ENCODE measurements around the gene RNF157.

Gene RNF157

DNA sequence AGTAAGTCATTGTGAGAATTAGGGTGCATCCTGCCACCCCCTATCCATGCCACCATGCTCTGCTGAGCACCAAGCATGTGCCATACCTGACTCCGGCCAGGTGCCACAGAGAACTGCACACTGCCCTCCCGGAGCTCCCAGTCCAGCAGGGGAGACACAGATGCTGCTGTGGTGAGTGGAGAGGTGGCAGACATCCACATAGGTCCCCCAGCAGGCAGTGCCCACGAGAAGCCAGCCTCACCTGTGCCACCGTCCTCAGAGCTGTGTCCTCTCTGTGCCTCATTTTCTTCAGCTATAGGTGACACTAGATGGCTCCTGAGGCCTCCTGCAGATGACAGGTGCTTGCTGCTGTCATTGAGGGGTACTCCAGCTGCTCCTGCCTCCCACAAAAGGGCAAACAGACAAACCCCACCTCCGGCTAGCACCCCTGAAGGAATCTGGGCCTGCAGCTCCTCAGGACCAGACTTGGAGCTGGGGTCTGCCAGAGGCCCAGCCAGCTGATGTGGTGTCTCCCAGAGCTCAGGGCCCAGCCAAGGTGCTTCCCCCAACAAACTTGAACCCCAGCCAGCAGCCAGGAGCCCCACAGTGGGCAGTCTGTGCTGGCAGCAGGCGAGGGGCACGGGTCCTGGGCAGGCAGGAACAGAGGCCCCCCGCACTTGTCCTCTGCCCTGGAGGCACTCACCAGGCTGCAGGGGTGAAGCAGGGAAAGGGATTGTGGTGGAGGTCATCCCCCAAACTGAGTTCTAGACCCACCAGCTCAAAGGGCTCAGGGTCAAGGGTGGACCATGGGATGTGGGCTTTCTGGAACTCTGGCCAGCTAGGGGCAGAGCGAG, 116.3 kb downstream of the RNF157 start:
- no peak for DNase-seq (ENCODE audit: low spot score)

DNA sequence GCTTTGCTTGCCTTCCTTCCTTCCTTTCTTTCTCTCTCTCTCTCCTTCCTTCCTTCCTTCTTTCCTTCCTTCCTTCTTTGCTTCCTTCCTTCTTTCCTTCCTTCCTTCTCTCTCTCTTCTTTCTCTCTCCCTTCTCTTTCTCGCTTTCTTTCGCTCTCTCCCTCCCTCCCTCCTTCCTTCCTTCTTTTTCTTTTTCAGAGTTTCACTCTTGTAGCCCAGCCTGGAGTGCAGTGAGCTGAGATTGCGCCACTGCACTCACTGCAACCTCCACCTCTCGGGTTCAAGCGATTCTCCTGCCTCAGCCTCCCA, 117.1 kb downstream of the RNF157 start:
- DNase-seq (ENCODE audit: low spot score) = no peak

DNA sequence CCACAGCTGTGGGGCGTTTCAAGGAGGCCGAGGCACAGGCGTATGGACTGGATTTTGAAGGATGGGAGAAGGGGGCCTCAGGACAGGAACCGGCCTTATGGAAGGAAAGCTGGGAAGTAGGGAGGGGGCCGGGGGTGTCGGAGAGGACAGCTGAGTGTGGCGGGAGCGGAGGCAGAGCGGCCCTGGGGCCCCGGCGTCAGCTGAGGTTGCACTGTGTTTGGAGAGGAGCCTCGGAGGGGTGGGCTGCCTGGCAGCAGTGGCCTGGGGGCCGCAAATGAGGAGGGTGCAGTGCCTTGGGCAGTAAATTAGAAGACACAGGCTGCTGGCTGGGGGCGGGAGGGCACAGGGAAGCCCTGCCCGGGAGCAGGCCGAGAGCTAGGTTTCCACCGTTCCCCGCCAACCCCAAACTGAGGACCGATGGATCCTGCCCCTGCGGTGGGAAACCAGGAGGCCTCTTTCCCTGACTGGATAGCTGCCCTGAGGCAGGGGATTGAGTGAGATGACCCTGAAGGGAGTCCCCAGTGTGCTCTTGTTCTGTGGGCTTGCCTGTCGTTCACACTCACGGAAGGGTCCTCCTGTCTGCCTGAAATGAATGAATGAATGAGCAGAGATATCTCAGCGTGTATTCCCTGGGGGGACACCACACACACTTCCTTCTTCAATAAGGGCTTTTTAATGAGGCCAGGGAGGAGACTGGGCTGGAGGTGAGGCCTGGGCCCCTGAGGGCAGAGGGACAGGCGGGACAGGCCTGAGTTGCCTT, 117.7 kb downstream of the RNF157 start:
- no peak for DNase-seq (ENCODE audit: low spot score)

DNA sequence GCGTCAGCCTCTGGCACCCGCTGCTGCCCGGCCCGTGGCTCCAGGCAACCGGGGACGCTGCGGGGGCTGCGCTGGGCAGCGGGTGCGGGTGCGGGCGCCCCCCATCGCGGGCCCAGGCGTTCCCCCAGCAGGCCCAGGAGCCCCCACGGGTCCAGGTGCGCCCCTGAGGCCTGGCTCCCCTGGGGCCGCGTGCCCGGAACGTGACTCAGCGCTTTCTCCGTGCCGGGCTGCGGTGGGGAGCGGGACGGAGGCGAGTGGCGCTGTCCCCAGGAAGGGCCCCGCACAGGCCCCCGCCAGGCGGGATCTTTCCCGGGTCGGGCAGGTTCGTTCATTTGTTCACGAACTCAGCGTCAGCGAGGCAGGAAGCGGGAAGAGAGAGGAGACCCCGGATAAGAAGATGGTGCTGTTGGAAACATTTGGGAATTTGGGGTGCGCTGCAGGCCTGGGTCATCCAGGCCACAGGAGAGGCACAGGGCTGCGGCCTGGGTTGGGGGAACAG, 118.3 kb downstream of the RNF157 start:
- peak; percentile 61 for DNase-seq (ENCODE audit: low spot score)

DNA sequence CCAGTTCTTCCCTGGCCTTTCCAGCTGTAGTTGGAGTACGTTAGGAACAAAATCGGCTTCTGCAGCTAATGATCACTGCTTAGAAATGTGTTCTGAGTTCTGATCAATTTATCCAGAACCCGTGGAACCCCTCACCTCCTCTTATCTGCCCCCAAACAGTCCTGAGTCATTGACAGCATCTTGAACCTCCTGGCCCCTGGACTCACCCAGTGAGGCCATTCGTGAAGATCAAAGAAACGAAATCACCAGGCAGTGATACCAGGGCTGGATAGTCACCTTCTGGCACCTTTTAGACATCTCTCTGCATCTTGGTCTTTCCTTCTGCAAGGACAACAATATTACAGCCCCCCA, 119.7 kb downstream of the RNF157 start:
- no peak for DNase-seq (ENCODE audit: low spot score)

DNA sequence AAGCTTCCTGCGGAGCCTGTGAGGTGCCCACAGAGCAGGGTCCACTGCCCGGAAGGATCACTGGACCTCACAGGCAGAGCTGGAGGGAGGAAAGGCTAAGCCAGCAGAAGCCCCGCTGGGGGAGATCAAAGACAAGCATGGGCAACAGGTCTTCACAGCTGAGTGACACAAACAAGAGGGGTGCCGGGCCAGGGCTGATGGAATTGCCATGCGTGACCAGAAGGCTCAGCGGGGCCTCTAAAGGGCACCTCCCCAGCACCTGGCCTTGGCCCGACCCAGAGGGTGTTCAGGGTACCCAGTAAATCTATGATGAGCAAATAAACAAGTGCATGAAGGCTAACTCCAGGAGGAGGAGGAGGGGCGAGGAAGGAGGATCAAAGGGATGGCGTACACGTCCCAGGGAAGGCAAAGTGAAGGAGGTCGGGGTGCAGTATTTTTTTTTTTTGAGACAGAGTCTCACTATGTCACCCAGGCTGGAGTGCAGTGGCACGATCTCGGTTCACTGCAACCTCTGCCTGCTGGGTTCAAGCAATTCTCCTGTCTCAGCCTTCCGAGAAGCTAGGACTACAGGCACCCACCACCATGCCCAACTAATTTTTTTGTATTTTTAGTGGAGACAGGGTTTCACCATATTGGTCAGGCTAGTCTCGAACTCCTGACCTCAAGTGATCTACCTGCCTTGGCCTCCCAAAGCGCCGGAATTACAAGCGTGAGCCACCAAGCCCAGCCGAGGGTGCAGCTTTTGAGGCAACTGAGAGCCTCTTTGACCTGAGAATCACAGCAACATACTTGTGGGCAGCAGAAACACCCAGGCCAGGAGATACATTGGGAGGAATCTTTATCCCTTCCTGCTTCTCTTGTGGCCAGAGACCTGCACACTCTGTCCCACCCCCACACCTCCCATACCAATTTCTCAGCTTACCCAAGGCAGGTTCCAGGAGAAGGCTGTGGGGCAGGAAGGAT, 120.6 kb downstream of the RNF157 start:
- no peak for DNase-seq (ENCODE audit: low spot score)

DNA sequence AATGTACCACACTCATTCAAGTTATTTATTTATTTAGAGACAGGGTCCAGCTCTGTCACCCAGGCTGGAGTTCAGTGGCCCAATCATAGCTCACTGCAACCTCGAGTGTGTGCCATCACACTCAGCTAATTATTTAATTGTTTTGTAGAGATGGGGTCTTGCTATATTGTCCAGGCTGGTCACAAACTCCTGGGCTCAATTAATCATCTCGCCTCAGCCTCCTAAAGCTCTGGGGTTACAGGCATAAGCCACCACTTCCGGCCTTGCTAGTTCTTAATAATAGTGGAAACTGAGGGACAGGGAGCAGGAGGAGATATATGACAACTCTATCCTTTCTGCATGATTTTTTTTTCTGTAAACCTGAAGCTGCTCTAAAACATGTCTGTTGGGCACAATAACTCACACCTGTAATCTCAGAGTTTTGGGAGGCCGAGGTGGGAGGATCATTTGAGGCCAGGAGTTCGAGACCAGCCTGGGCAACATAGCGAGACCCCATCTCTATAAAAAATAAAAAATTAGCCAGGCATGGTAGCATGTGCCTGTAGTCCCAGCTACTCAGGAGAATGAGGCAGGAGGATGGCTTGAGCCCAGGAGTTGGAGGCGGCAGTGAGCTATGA, 125.0 kb downstream of the RNF157 start:
- no peak for DNase-seq (ENCODE audit: low spot score)

DNA sequence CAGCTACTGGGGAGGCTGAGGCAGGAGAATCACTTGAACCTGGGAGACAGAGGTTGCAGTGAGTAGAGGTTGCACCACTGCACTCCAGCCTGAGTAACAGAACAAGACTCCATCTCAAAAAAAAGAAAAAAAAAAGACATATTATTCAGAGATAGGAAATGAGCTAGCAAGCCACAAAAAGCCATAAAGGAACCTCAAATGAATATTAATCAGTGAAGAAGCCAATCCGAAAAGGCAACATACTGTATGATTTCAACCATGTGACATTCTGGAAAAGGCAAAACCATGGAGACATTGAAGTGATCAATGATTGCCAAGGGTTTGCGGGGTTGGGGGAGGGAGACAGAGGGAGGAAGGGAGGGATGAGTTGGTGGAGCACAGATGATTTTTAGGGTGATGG, 128.3 kb downstream of the RNF157 start:
- no peak for DNase-seq (ENCODE audit: low spot score)

DNA sequence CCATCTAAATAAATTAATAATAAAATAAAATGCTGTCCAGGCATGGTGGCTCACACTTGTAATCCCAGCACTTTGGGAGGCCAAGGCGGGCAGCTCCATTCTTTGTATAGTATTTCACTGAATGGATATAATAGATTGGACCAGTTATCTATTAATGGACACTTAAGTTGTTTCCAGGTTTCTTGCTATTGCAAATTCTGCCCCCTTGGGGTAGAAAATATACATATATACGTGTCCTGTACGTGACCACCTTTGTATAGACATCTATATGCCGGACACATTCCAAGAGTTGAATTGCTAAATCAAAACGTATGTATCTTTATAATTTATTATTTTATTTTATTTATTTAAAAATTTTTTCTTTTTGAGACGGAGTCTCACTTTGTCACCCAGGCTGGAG, 132.8 kb downstream of the RNF157 start:
- DNase-seq (ENCODE audit: low spot score) = no peak

DNA sequence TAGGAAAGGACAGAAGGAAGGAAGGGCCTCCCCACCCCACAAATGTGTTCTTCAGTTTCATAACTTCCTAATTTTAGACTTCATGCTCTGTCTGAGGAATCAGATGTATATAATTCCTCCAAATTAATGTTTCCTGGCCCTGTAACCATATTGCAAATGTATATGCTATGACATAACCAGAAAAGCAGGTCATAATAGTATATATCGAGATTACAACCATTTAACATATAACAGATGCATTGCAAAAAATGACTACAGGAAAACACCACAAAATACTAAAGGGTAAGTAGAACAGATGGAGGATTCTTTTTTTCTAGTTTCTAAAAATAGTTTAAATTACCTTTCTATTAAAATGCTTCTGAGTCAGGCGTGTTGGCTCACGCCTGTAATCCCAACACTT, 133.6 kb downstream of the RNF157 start:
- DNase-seq (ENCODE audit: low spot score) = no peak

DNA sequence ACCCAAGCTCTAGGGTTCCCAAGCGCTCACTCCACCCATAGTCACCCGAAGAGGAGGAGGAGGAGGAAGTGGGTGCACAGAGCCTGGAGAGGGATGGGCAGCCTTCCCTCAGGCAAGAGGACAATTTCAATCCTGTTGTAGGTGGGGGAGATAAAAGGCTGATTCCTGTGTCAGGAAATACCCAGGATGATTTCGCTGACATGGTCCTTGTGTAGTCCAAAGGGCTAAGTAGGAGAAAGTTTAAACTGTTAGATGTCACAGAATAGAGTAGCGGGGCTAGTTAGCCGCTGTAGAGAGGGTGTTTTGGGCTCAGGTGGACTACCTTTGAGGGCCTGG, 135.4 kb downstream of the RNF157 start:
- DNase-seq (ENCODE audit: low spot score) = no peak

DNA sequence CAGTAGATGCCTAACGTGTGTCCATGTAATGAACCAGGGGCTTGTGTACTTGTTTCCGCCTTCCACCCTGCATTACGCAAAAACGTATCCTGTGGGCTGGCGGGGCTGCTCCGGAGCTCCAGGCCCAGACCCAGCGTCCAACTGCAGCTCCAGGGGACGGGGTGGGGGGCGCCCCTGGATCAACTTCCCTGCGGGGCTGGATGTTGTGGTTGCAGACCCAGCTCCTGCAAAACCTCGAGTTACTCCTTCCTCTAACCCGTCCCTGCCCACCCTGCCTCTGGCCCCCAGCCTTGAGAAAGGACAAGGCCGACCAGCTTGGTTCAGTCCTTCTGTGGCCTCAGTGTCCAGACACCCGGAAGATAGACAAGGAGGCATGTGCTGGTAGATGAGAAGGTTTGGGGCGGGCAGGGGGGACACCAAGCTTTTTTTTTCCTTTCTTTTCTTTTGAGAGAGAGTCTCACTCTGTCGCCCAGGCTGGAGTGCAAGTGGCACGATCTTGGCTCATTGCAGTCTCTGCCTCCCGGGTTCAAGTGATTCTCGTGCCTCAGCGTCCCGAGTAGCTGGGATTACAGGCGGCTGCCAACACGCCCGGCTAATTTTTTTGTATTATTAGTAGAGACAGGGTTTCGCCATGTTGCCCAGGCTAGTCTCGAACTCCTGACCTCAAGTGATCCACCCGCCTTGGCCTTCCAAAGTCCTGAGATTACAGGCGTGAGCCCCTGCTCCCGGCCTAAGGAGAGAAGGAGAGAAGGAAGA, 136.0 kb downstream of the RNF157 start:
- no peak for DNase-seq (ENCODE audit: low spot score)

DNA sequence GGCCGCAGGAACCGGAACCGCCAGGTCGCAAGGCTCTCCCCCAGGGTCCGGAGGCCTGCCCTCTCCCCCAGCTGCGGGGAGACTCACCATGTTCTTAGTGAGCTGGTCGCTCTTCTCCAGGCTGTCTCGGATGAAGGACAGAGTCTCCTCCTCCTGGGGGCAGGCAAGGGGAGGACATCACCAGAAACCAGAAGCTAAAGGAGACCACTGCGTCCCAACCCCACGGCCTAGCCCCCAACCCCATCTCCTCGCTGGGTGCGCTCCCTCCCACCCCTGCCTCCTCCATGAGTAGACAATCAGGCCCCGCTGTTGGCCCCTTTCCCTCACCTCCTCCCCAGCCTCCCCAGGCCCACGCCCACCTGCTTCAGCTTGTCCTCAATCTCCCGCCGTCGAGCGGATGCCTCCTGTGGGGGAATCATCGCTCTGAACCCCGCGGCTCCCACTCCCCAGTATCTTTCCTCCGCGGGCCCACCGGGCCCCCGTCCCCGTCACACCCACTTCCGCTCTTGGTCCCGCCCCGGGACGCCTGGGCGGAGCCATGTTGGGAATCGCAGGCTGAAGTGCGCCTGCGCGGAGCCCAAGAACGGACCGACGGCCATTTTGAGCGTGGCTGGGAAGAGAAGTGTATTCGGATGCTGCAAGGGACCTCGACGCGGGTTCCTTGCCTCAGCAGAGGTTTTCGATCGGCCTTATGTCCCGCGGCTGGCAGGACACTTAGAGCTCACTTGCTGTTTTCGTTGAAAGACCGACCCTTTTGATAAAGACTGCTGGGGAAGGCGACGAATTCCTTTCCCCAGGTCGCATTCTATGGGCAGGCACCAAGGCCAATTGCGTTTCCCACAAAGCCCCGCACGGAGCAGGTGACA, 136.8 kb downstream of the RNF157 start, which contains the start of gene EXOC7:
Gene EXOC7, minus strand, starts transcription at position 514 of the 866 bp plus-strand sequence. Its CDS starts 95 bp downstream, at position 419.
- peak; percentile 100 for DNase-seq (ENCODE audit: low spot score)

DNA sequence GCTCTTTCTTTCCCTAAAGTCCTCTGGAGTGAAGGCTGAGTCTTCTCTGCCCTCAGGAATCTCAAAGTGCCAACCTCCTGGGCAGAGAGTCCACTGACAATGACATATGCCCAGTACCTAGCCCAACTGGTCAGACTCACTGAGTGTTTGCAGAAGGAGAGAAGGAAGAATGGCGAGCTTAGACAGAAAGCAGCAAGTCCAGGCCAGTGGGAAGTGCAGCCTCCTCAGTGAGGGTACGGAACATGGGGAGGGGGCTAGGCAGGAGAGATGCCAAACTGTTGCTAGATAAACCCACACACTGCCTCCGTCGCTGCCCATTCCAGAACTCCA, 137.4 kb downstream of the RNF157 start:
- DNase-seq (ENCODE audit: low spot score) = no peak

DNA sequence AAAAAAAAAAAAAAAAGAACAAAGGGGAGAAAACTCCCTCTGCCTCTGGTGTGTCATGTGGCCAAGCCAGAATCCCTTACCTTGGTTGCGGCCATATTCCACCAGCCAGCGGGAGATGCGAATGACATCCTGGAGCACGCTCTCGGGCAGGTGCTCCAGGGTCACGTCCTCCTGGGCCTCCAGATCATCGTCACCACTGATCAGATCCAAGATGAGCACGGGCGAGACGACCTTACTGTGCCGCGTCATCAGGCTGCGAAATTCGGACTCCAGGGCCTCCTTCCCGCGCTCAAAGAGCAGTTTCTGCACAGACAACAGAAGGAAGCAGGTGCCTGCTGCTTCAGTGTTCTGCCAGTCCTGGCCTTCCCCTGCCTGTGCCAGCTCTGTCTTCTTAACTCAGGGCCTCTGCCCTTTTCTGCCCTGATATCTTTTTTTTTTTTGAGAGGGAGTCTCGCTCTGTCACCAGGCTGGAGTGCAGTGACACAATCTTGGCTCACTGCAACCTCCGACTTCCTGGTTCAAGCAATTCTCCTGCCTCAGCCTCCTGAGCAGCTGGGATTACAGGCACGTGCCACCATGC, 142.5 kb downstream of the RNF157 start:
- no peak for DNase-seq (ENCODE audit: low spot score)

DNA sequence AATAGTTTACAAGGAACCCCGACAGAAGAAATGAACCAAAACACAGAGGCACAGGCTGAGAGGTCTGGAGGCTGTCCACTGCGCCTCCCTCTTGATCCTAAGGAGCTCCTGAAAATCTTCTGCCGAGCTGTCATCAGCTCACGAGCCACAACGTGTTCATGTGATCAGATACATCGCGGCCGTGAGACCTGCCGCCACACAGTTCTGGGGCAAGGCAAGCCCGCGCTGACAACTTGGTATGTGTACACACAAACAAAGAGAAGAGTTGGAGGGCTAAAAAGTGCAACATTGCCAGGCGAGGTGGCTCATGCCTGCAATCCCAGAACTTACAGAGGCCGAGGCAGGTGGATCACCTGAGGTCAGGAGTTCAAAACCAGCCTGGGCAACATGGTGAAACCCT, 144.3 kb downstream of the RNF157 start:
- no peak for DNase-seq (ENCODE audit: low spot score)

DNA sequence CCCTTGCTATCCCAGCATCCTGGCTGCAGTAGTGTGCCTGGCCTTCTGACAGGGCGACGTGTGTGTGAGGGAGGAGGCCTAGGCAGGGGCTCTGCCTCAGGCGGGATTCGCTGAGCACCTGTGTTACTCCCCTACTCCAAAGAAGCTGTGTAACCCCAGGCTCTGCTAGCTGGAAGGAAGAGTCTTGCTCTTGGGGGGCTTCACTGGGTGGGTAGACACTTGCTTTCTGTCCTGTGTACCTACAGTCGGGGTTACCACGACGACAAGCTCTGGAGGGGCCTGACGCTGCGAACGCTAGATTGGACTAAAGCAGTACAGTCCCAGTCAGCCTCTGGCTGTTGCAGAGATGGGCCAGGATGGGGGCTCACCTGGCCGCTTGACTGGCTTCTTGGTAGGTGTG, 146.2 kb downstream of the RNF157 start:
- no peak for DNase-seq (ENCODE audit: low spot score)

DNA sequence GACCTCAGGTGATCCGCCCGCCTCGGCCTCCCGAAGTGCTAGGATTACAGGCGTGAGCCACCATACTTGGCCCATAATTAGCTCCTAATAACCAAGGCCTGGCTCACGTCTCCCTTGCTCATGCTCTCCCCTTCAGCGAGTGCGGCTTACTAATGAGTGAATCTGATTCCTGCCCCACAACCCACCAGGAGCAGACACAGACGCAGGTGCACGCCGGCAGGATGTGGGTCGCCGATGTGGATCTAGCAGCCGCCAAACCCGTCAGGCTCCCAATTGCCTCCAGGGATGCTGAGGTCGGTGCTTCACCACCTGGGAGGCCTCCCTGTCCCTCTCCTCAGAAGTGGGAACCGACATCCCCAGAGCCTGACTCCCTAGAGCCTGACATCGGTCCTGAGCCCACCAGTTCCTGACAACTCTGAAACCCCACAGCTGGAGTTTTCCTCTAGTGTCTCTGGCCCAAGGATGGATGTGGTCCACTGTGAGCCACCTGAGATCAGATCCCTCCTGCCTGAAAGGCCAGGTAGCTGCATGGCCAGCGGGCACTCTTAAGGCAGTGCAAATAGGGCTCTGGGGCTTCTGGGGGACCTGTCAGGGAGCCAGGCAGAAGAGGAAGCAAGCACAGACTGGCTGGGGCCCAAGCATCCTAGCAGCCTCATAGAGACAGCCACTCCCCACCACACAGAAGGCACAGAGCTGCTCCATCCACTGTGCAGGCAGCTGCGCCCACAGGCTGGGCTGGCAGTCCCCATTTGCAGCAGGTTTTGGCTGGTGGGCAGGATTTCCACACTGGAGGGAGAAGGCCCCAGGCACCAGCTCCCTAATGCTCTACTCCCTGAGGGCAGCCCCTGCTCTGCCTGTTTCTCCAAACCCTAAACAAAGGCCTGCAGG, 147.5 kb downstream of the RNF157 start:
- DNase-seq (ENCODE audit: low spot score) = peak; percentile 2
